Measurements from ENCODE around the gene ACAD10.

ACAD10 gene

GRCh38 chr12:111789779-111790178 is 103.9 kb downstream of the ACAD10 start:
- DNase-seq (ENCODE audit: low read depth): no peak
- H3K4me3 ChIP-seq (ENCODE audit: low read depth, low read length): no peak overlapping the region
- TF ChIP-seq POLR2A (IDR thresholded peaks at IDR 0.05; ENCODE audit: extremely low read depth, insufficient read length) (no peak), CTCF (IDR thresholded peaks at IDR 0.05; ENCODE audit: low read depth, low read length) (no peak), MAX (IDR thresholded peaks at IDR 0.05; ENCODE audit: low read depth, low read length) (no peak), MYC (IDR thresholded peaks at IDR 0.05; ENCODE audit: low read depth, low read length) (no peak)

DNA sequence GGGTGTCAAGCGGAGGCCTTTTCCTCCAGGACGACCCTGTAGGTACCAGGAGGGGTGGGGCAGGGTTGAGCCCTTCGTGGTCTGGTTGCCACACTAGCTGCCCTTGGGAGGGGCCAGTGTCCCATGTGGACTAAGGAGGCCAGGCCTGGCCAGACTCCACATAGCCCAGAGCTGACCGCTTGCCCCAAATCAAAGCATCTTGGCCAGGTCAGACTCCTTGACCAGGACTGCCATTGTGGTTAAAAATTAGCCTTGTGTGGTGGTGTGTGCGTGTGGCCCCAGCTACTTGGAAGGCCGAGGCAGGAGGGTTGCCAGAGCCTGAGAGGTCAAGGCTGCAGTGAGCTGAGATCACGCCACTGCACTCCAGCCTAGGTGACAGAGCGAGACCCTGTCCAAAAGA is 105.7 kb downstream of the ACAD10 start:
- no peak overlapping the region for H3K4me3 ChIP-seq (ENCODE audit: low read depth, low read length)
- no peak for DNase-seq (ENCODE audit: low read depth)
- TF ChIP-seq CTCF (IDR thresholded peaks at IDR 0.05; ENCODE audit: low read depth, low read length) (no peak), MAX (IDR thresholded peaks at IDR 0.05; ENCODE audit: low read depth, low read length) (no peak)

DNA sequence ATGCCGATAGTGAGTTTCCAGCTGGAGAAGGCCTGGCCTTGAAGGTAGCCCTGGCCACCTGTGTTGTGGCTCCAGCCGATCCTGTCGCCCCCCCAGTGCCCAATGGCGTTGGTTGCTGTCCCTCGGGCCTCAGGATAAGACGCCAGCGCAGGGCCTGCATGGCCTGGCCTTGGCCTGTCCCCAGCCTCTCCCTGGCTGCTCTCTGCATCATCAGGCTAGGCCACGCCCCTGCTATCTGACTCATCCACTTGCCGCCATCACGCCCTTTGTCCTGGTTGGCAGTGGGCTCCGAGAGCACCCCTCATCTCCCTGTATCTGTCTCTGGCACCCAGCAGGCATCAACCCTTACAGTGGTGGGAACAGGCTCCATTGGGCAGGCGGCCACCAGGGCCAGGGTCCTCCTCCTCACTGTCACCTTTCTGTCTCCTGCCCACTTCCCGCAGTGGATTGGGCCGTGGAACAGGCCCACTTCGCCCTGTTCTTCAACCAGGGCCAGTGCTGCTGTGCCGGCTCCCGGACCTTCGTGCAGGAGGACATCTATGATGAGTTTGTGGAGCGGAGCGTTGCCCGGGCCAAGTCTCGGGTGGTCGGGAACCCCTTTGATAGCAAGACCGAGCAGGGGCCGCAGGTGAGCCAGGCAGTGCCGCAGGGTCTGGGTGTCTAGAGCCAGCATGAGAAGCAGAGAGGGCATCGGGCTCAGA is 106.5 kb downstream of the ACAD10 start:
- H3K4me3 ChIP-seq (ENCODE audit: low read depth, low read length): no peak overlapping the region
- no peak for TF ChIP-seq POLR2A (IDR thresholded peaks at IDR 0.05; ENCODE audit: extremely low read depth, insufficient read length)
- TF ChIP-seq CTCF (IDR thresholded peaks at IDR 0.05; ENCODE audit: low read depth, low read length): no peak
- no peak for TF ChIP-seq MAX (IDR thresholded peaks at IDR 0.05; ENCODE audit: low read depth, low read length)
- no peak for TF ChIP-seq MYC (IDR thresholded peaks at IDR 0.05; ENCODE audit: low read depth, low read length)
- no peak for DNase-seq (ENCODE audit: low read depth)

GRCh38 chr12:111792856-111793235 is 107.0 kb downstream of the ACAD10 start:
- DNase-seq (ENCODE audit: low read depth): no peak
- TF ChIP-seq MAX (IDR thresholded peaks at IDR 0.05; ENCODE audit: low read depth, low read length): no peak
- TF ChIP-seq POLR2A (IDR thresholded peaks at IDR 0.05; ENCODE audit: extremely low read depth, insufficient read length): no peak
- TF ChIP-seq MYC (IDR thresholded peaks at IDR 0.05; ENCODE audit: low read depth, low read length): no peak
- no peak for TF ChIP-seq CTCF (IDR thresholded peaks at IDR 0.05; ENCODE audit: low read depth, low read length)

GRCh38 chr12:111798182-111798581 is 112.3 kb downstream of the ACAD10 start:
- no peak overlapping the region for H3K4me3 ChIP-seq (ENCODE audit: low read depth, low read length)
- TF ChIP-seq MAX (IDR thresholded peaks at IDR 0.05; ENCODE audit: low read depth, low read length): no peak
- no peak for TF ChIP-seq CTCF (IDR thresholded peaks at IDR 0.05; ENCODE audit: low read depth, low read length)
- no peak for TF ChIP-seq MYC (IDR thresholded peaks at IDR 0.05; ENCODE audit: low read depth, low read length)
- no peak for TF ChIP-seq POLR2A (IDR thresholded peaks at IDR 0.05; ENCODE audit: extremely low read depth, insufficient read length)
- DNase-seq (ENCODE audit: low read depth): no peak

More at GRCh38 chr12:111792856-111793235, 107.0 kb downstream of the ACAD10 start:
- no peak overlapping the region for H3K4me3 ChIP-seq (ENCODE audit: low read depth, low read length)

Measured in NB4 (cell line).